ENCODE results near the gene PRUNE2.

PRUNE2 gene

DNA sequence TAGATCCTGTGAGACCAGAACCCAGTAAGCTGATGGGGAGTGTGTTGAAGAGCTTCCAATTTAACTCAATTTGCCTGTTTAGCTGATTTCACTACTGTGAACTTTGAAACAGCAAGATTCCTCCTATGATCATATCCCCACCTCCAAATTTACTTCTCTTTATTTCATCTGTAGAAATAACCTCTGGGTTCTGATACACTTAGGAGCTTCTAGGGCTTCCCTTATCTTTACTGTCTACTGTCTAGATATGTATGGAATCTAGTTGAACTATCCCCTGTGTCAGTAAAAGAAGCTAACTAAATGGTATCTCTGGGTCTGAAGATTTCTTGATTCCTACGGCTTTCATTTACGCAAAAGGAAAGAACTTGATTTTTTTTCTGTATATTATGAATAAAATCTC lies 330.2 kb downstream of the PRUNE2 start:
- no peak for DNase-seq (ENCODE audit: low read depth)

DNA sequence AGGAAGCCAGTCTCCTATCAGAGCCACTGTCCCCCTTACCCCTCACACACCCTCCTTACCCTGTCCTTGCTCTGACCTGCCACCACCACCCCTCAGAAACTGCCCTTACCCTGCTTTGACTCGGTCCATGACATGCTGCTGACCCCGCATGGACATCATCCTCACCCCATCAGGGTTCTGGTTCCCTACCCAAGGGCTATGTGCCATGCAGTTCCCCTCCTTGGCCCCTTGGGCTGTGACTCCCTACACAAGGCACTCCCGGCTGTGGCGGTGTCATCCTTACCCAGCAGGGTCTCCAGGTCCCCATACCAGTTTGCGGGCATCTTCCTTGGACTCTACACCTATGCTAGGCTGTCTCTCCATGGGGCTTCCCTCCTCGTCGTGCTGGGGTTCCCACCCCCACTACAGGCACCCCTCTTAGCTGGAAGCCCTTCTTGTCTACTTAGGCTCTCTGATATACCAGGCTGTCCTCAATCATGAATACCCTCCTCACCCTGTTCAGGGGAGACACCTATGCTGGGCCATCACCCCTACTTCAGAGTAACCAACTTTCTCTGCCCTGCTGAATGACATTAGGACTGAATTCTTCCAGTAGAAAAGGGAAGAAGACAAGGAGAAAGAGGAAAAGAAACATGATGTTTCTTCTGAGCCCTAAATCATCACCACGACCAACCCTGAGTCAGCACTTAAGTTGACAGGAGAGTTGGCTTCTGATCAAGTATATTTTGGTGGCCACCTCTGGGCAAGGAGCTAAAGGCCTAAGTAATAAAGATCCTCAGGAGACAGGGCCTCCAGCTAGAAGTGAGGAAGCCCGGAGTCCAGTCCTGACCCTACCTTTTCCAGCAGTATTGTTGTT lies 331.8 kb downstream of the PRUNE2 start:
- no peak for DNase-seq (ENCODE audit: low read depth)

DNA sequence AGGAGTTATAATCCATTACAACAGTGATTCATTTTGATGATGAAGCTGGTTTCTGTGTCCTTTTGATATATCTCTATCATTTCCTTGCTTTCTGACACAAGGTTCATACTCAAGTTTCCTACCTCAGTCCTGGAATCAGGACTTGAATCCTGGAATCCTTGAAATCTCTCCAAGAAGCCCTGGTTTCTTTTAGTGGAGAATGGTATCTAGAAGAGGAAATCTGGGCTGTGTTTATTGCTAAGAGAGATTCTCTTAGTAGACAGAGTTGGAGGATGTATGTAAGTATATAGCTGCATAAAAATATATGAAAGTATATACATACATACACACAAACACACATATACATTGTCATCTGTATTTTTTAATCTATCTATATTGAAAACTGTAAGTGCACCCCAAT lies 332.5 kb downstream of the PRUNE2 start:
- DNase-seq (ENCODE audit: low read depth), result no peak

DNA sequence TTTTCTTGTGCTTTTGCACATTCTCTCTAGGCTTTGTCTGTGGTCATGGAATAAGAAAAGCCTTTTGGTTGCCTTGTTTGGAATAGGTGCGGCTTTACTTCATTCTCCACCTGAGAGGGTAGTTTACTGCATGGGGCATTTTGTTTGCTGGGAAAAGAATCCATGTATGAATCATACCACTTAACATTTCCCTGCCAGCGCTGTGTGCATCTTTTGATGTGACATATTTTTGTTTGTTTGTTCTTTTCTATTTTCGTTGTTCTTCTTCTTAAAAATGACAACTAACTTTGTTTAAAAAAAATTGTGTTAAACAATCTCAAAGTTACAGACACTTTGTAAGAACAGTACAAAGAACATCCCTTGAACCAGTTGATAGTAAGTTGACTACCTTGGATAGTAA lies 333.8 kb downstream of the PRUNE2 start:
- no peak for DNase-seq (ENCODE audit: low read depth)

DNA sequence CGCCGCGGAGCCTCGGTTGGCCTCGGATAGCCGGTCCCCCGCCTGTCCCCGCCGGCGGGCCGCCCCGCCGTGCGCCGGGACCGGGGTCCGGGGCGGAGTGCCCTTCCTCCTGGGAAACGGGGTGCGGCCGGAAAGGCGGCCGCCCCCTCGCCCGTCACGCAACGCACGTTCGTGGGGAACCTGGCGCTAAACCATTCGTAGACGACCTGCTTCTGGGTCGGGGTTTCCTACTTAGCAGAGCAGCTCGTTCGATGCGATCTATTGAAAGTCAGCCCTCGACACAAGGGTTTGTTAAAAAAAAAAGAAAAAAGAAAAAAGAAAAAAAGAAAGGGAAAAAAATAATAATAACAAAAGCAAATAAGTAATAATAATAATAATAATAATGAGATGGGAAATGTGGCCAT lies 334.2 kb downstream of the PRUNE2 start:
- DNase-seq (ENCODE audit: low read depth), result no peak

DNA sequence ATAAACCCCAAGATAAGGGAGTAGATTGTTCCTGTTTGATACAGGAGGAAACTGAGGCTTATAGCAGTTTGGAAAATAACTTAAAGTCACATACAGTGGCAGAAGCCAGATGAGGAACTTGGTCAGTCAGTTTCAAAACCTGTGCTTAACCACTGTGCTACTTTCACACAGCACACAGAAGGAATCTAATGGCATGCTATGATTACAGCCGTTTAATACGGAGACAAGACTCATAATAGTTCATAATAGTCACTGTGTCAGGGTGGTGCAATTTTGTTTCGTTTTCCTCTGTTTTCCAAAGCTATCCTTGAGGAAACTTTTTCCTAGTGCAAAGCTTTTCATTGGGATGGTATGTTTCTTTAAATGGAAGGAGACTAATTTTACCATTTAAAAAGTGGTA lies 334.6 kb downstream of the PRUNE2 start:
- no peak for DNase-seq (ENCODE audit: low read depth)

DNA sequence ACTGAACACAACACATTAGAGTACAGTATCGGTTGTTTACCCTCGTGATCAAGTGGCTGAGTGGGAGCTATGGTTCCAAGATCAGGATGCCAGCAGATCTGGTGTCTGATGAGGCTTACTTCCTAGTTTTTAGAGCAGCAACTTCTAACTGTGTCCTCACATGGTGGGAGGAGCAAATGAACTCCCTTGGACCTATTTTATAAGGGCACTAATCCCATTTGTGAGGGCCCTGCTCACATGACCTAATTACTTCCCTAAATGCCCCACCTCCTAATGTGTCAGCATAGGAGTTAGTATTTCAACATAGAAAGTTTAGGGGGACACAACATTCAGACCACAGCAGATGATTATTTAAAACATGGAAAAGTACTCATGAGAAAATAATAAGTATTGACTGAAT lies 335.1 kb downstream of the PRUNE2 start:
- no peak for DNase-seq (ENCODE audit: low read depth)

DNA sequence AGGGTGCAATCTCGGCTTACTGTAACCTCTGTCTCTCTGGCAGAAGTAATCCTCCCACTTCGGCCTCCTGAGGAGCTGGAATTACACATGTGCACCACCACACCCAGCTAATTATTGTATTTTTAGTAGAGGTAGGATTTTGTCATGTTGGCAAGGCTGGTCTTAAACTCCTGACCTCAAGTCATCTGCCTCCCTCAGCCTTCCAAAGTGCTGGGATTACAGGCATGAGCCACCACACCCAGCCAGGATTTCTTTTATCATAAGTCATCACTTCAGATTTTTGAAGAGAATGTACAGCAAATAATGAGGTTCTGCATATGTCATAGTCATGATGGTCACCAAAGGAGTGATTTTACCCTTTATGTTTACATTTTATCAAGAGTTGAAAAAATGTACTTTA lies 338.8 kb downstream of the PRUNE2 start:
- DNase-seq (ENCODE audit: low read depth), result no peak

DNA sequence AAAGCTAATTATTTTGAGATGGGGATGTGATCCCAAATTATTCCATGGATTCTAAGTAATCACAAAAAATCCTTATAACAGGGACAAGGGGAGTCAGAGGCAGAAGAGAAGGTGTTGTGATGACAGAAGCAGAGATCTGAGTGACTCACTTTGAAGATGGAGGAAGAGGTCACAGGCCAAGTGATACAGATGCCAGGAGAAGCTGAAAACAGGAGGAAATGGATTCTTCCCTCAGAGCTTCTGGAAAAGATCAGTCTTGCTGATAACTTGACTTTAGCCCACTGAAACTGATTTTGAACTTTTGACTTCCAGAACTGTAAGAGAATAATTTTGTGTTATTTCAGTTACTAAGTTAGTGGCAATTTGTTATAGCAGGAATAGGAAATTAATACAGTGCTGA lies 341.6 kb downstream of the PRUNE2 start:
- DNase-seq (ENCODE audit: low read depth), result no peak

DNA sequence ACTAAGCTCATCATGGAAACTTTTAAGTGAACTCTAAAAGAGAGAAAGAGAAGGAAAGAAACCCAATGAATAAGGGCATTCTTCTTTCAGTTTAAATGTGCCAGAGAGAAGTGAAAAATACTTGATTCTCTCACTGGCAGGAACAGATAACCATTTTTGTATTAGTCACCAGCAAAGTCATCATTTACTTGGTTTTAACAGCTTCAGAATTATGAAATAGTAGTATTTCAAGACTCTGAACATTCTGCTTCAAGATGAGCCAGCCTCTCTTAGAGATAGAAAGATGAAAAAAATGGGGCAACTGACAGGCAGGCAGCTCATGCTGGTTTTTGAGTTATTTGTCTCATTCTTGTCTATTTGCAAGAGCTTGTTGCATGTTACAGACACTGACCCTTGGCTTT lies 343.4 kb downstream of the PRUNE2 start:
- DNase-seq (ENCODE audit: low read depth), result no peak

DNA sequence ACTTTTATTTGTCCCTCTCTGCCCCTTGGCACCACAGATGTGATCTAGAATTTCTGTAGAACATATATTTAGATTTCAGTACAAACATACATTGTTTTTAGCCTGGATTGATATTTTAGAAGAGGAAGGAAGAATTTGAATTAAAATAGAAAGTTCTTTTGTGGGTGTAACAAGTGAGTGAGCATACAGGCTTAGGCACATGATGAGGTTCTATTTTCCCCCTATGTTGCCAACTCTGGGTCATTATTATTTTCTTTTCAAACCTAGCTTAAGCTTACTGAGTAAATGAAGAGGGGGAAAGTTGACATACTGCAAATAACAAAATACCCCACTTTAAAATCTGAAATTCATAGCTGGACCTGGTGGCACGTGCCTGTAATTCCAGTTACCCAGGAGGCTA lies 344.0 kb downstream of the PRUNE2 start:
- no peak for DNase-seq (ENCODE audit: low read depth)
